HepG2 (cell line): ENCODE measurements around the gene CRADD. TPM values are rescaled to one million over a fixed set of nuclear protein-coding genes. Genes with fewer than 3 reads are reported as not detected.

Source experiments
- ATAC-seq: fragments of 200-7000 bp; cut with Tn5 transposase; 3 replicates; pipeline ENCODE4 v1.9.1; 2020; ENCODE audit warnings: mild to moderate bottlenecking, moderate library complexity
- BruUV-seq: library from RNA; stranded (reverse); fragments of 400-500 nt; replicated peaks from 2 replicates; lab custom pipeline; 2021; lab: Mats Ljungman, UMichigan
- CTCF ChIA-PET: fragments of 300-600 bp; formaldehyde crosslinking; extraction: SDS; loops from one replicate; lab custom pipeline; 2021; ENCODE audit warnings: low total read pairs, inconsistent platforms, low intra/inter-chr PET ratio; lab: Yijun Ruan, JAX
- POLR2A ChIA-PET: fragments of 350-600 bp; sonication (Branson Sonifier 250); formaldehyde crosslinking; loops from one replicate; lab custom pipeline; 2020; ENCODE audit warnings: antibody characterized with exemption, inconsistent platforms; lab: Yijun Ruan, JAX
- DNase-seq: peaks from one replicate; pipeline ENCODE4 v3.0.0-alpha.2; 2015; ENCODE audit warnings: low spot score
- FAIRE-seq: peaks from 3 replicates; lab custom pipeline; 2011; peaks lifted over from hg19 to GRCh38; lab: Jason Lieb, UNC
- H2AFZ ChIP-seq: one replicate; pipeline ENCODE4 v1.6.1; 2011; ENCODE audit warnings: low read length, inconsistent platforms
- H3K27ac ChIP-seq: fragments of 300-600 bp; 3 replicates; pipeline ENCODE4 v1.8.0; 2011; ENCODE audit warnings: mixed run types, mild to moderate bottlenecking, mixed read lengths, low read length, inconsistent platforms; ENCODE audit not compliant: insufficient read depth; ENCODE audit errors: extremely low read length
- H3K27me3 ChIP-seq, 2 experiments: fragments of 200-600 bp in 1 of 2; 2 replicates in 1 of 2; 3 replicates in 1 of 2; pipeline versions ENCODE4 v1.6.0 to v1.8.0; 2011; ENCODE audit warnings: low read length in 2 of 2, mild to moderate bottlenecking in 2 of 2, moderate library complexity in 2 of 2, inconsistent platforms in 1 of 2; ENCODE audit not compliant: insufficient read depth in 2 of 2, control insufficient read depth in 1 of 2
- H3K36me3 ChIP-seq, 2 experiments: fragments of 200-600 bp in 1 of 2; replicated peaks in 1 of 2; 2 replicates in 1 of 2; 3 replicates in 1 of 2; pipeline versions ENCODE4 v1.5.1 to v1.8.0; 2011; ENCODE audit warnings: low read length in 2 of 2, inconsistent platforms in 1 of 2; ENCODE audit not compliant: insufficient read depth in 2 of 2, control insufficient read depth in 1 of 2
- H3K4me1 ChIP-seq: 2 replicates; pipeline ENCODE4 v1.5.1; 2012; ENCODE audit warnings: low read length, inconsistent platforms; ENCODE audit not compliant: insufficient read depth
- H3K4me2 ChIP-seq: 2 replicates; pipeline ENCODE4 v1.6.0; 2011; ENCODE audit warnings: low read depth, low read length, inconsistent platforms
- H3K4me3 ChIP-seq, 3 experiments: fragments of 200-600 bp in 1 of 3; sonication (generic), shearing (Covaris generic) in 1 of 3; replicated peaks in 1 of 3; 2 replicates each; pipeline ENCODE4 v1.5.1; 2011 to 2016; ENCODE audit warnings: low read length in 3 of 3, inconsistent platforms in 2 of 3, low read depth in 2 of 3, mild to moderate bottlenecking in 2 of 3, control low read depth in 1 of 3, mixed read lengths in 1 of 3; ENCODE audit not compliant: insufficient read depth in 1 of 3
- H3K79me2 ChIP-seq: one replicate; pipeline ENCODE4 v1.6.1; 2011; ENCODE audit warnings: low read length, inconsistent platforms; ENCODE audit not compliant: insufficient read depth
- H3K9ac ChIP-seq: 2 replicates; pipeline ENCODE4 v1.6.0; 2011; ENCODE audit warnings: mild to moderate bottlenecking, low read depth, low read length, inconsistent platforms; ENCODE audit not compliant: insufficient read depth
- H3K9me3 ChIP-seq: 2 replicates; pipeline ENCODE4 v1.5.1; 2012; ENCODE audit warnings: mild to moderate bottlenecking, low read length
- H4K20me1 ChIP-seq: 2 replicates; pipeline ENCODE4 v1.6.0; 2011; ENCODE audit warnings: inconsistent platforms, mild to moderate bottlenecking, low read length, moderate library complexity; ENCODE audit not compliant: insufficient read depth
- FOXK1 ChIP-seq: sonication (generic); formaldehyde crosslinking; IDR thresholded peaks from 2 replicates; pipeline ENCODE4 v1.4.0; 2020; ENCODE audit warnings: low read depth, missing genetic modification reagents, borderline replicate concordance
- RFXANK ChIP-seq: IDR thresholded peaks from 2 replicates; pipeline ENCODE4 v1.6.1; 2016
- WGBS: methylation state at CpG from one replicate; pipeline ENCODE4 v1.1.6; 2017; ENCODE audit warnings: low lambda C conversion rate; 5-methylcytosine and 5-hydroxymethylcytosine counted together
- in situ Hi-C: cut with HindIII; loops from 2 replicates; pipeline ENCODE4 v1.10.0; 2017; ENCODE audit warnings: low pct_unique_long_range_greater_than_20kb; ENCODE audit not compliant: extremely low pct_ligation_motif_present
- intact Hi-C: fragments of 100-400 bp; cut with micrococcal nuclease; formaldehyde crosslinking; loops from one replicate; pipeline ENCODE4 v1.10.0; 2022; ENCODE audit not compliant: unreplicated experiment
- polyA plus RNA-seq, 8 experiments: library from polyadenylated mRNA; depleted of rRNA in 3 of 8; stranded (reverse) in 7 of 8; unstranded in 1 of 8; fragments of >200 nt; fragmentation: Illumina TruSeq in 4 of 8; extraction: Trizol in 4 of 8; gene quantifications; 2 replicates each; pipeline versions ENCODE4 v1.2.1 to v1.2.3, GENCODE V29; 2011 to 2016; ENCODE audit warnings: low read depth in 4 of 8, missing spikeins in 1 of 8, mixed read lengths in 1 of 8; ENCODE audit not compliant: insufficient read depth in 1 of 8
- total RNA-seq, 5 experiments: library from RNA; depleted of rRNA; stranded (reverse); fragments of >200 nt; fragmentation: Illumina TruSeq; extraction: Trizol; gene quantifications; 2 replicates each; pipeline ENCODE4 v1.2.3, GENCODE V29; 2016; ENCODE audit warnings: low read depth in 1 of 5
- TF ChIP-seq, protein P1 (sequence below): sonication (generic); formaldehyde crosslinking; IDR thresholded peaks from 2 replicates; pipeline ENCODE4 v1.5.0; 2020; ENCODE audit warnings: missing genetic modification reagents

The CRADD gene
- total and polyA plus RNA-seq, 2 of the 13 experiments (the other 11 are each of a cell fraction or from before 2014, with no cell fraction given): 12.4 to 18.8 TPM

DNA sequence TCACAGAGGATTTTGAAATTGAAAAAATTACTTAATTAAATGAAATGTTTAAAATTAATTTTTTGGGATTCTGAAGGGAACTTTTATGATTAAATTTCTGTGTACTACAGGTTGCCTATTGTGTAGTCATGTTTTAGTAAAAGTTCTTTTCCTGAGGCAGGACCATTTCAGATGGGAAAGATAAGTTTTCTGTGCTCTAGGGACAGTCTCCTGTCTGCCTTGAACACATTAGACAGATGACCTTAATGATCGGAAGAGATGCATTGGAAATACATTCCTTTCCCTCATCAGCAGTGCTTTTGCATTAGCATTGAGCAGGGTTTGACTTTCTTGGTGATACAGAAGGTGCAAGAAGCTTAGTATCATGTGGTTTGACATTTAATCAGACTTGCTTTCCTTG is 28.1 kb downstream of the CRADD start:
- no peak for ATAC-seq
- no TSS peak for BruUV-seq
- CTCF ChIA-PET: no interaction called here

DNA sequence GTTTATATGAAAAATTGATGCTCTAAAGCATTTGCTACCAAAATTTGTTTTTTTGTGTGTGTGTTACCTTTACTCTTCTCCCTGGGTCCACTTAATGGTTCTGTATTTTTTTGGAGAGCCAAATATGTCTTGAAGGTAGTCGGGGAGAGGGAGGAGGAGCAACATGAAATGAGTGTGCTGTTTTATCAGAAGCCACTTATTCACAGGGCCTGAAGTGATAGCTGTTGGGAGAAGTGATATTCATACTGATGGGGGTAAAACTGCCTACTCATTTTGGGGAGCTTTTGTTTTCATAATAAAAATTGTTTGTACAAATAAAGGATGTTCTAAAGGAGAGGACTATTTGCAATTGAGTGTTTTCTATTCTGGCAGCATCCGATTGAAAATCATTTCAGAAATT is 29.2 kb downstream of the CRADD start:
- Histone ChIP-seq H3K27me3 (no peaks in the 10 kb centered on the region), H3K4me2 (no peak overlapping the region), H3K4me3 (no peak overlapping the region), H4K20me1 (no peaks in the 10 kb centered on the region), H3K79me2 (no peaks in the 10 kb centered on the region), H2AFZ (no peak overlapping the region), H3K36me3 (no peaks in the 10 kb centered on the region), H3K9me3 (peaks cover 15% of the 10 kb centered on the region), H3K27ac (no peak overlapping the region), H3K9ac (no peak overlapping the region), H3K4me1 (no peaks in the 10 kb centered on the region)
- 88% methylated on average over 2 of the region's 2 CpGs for WGBS
- TF ChIP-seq RFXANK (CRISPR knock-in tag) (no peak), FOXK1 (CRISPR knock-in tag) (no peak)
- DNase-seq (no peak), FAIRE-seq (no peak), ATAC-seq (no peak)
- in situ Hi-C loops: no loop called here
- ChIA-PET POLR2A (no interaction called here), CTCF (no interaction called here)
- intact Hi-C loops: no loop called here
- BruUV-seq: no TSS peak

More for the DNA sequence above, 28.1 kb downstream of the CRADD start:
- H2AFZ ChIP-seq: no peak overlapping the region
- DNase-seq (no peak), FAIRE-seq (no peak)
- H3K36me3 ChIP-seq: no peaks in the 10 kb centered on the region
- no peaks in the 10 kb centered on the region for H3K79me2 ChIP-seq
- intact Hi-C loops: no loop called here
- no peaks in the 10 kb centered on the region for H4K20me1 ChIP-seq
- in situ Hi-C loops: no loop called here
- H3K4me3 ChIP-seq: no peak overlapping the region
- WGBS: 100% methylated on average over 1 of the region's 1 CpG
- H3K4me2 ChIP-seq: no peak overlapping the region
- no peaks in the 10 kb centered on the region for H3K4me1 ChIP-seq
- no peak overlapping the region for H3K9ac ChIP-seq
- no peak overlapping the region for H3K27ac ChIP-seq
- H3K9me3 ChIP-seq: peaks cover 11% of the 10 kb centered on the region
- TF ChIP-seq, protein P1, sequence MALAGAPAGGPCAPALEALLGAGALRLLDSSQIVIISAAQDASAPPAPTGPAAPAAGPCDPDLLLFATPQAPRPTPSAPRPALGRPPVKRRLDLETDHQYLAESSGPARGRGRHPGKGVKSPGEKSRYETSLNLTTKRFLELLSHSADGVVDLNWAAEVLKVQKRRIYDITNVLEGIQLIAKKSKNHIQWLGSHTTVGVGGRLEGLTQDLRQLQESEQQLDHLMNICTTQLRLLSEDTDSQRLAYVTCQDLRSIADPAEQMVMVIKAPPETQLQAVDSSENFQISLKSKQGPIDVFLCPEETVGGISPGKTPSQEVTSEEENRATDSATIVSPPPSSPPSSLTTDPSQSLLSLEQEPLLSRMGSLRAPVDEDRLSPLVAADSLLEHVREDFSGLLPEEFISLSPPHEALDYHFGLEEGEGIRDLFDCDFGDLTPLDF: no peak
- POLR2A ChIA-PET: no interaction called here
- H3K27me3 ChIP-seq: no peaks in the 10 kb centered on the region
